CD14-positive monocyte (primary cell): Measurements from ENCODE around the gene PLEKHA7. TPM values are rescaled to one million over a fixed set of nuclear protein-coding genes. Genes with fewer than 3 reads are reported as not detected.

Experiments used
- DNase-seq, 3 donors: peaks; one replicate each; pipeline ENCODE4 v3.0.0-alpha.2; 2011 to 2022
- H2AFZ ChIP-seq: 2 replicates; pipeline ENCODE4 v1.6.0; 2012; ENCODE audit warnings: mild to moderate bottlenecking, low read depth, low read length, inconsistent platforms; ENCODE audit not compliant: insufficient read depth, poor library complexity, severe bottlenecking
- H3K27ac ChIP-seq, 2 donors: 1 replicate in 1 of 2; 2 replicates in 1 of 2; pipeline ENCODE4 v1.5.1; 2012 to 2013; ENCODE audit warnings: low read length in 2 of 2, control low read depth in 1 of 2, inconsistent platforms in 1 of 2, low read depth in 1 of 2, mild to moderate bottlenecking in 1 of 2
- H3K27me3 ChIP-seq, 2 donors: one replicate each; pipeline versions ENCODE4 v1.6.0 to v1.6.1; 2011 to 2013; ENCODE audit warnings: low read length in 2 of 2; ENCODE audit not compliant: control insufficient read depth in 2 of 2, insufficient read depth in 2 of 2
- H3K36me3 ChIP-seq, 2 donors: replicated peaks in 1 of 2; 1 replicate in 1 of 2; 2 replicates in 1 of 2; pipeline versions ENCODE4 v1.5.1 to v1.6.1; 2012 to 2013; ENCODE audit warnings: low read length in 2 of 2, control low read depth in 1 of 2, inconsistent platforms in 1 of 2, mild to moderate bottlenecking in 1 of 2; ENCODE audit not compliant: insufficient read depth in 2 of 2, control insufficient read depth in 1 of 2
- H3K4me1 ChIP-seq, 2 donors: 1 replicate in 1 of 2; 2 replicates in 1 of 2; pipeline versions ENCODE4 v1.5.1 to v1.6.1; 2012 to 2013; ENCODE audit warnings: low read length in 2 of 2, control low read depth in 1 of 2, inconsistent platforms in 1 of 2, mild to moderate bottlenecking in 1 of 2, moderate library complexity in 1 of 2; ENCODE audit not compliant: insufficient read depth in 2 of 2, control insufficient read depth in 1 of 2
- H3K4me2 ChIP-seq: replicated peaks from 2 replicates; pipeline ENCODE3; 2012; ENCODE audit warnings: low read length, moderate library complexity, mild to moderate bottlenecking; ENCODE audit not compliant: poor library complexity, severe bottlenecking; ENCODE audit errors: extremely low read depth
- H3K4me3 ChIP-seq, 3 experiments: fragments of 200-600 bp in 1 of 3; sonication (generic) in 1 of 3; replicated peaks in 1 of 3; 1 replicate in 2 of 3; 2 replicates in 1 of 3; pipeline ENCODE4 v1.5.1; 2011 to 2013; ENCODE audit warnings: low read length in 3 of 3, mild to moderate bottlenecking in 3 of 3, control low read depth in 2 of 3, low read depth in 2 of 3, inconsistent platforms in 1 of 3, moderate library complexity in 1 of 3
- H3K79me2 ChIP-seq: 2 replicates; pipeline ENCODE4 v1.6.0; 2012; ENCODE audit warnings: mild to moderate bottlenecking, control low read depth, inconsistent platforms, low read length, moderate library complexity; ENCODE audit not compliant: insufficient read depth
- H3K9ac ChIP-seq: 2 replicates; pipeline ENCODE4 v1.6.0; 2017; ENCODE audit warnings: low read length, mild to moderate bottlenecking; ENCODE audit not compliant: insufficient read depth, poor library complexity, severe bottlenecking
- H3K9me3 ChIP-seq, 2 donors: replicated peaks in 1 of 2; 1 replicate in 1 of 2; 2 replicates in 1 of 2; pipeline versions ENCODE4 v1.5.1 to v1.6.1; 2012 to 2013; ENCODE audit warnings: low read length in 2 of 2, control low read depth in 1 of 2; ENCODE audit not compliant: control insufficient read depth in 1 of 2, insufficient read depth in 1 of 2
- H4K20me1 ChIP-seq: 2 replicates; pipeline ENCODE4 v1.6.0; 2012; ENCODE audit warnings: mild to moderate bottlenecking, low read length, control low read depth, moderate library complexity; ENCODE audit not compliant: insufficient read depth
- H3K27ac Mint-ChIP-seq, 7 donors: one replicate each; pipeline ENCODE4 v1.8.0; 2020; ENCODE audit warnings: mild to moderate bottlenecking in 7 of 7, mixed read lengths in 7 of 7, moderate library complexity in 6 of 7, inconsistent platforms in 2 of 7
- H3K27me3 Mint-ChIP-seq, 3 donors: one replicate each; pipeline ENCODE4 v1.8.0; 2021 to 2022; ENCODE audit warnings: low read depth in 3 of 3, mild to moderate bottlenecking in 3 of 3, mixed read lengths in 3 of 3, moderate library complexity in 3 of 3, inconsistent platforms in 1 of 3
- H3K36me3 Mint-ChIP-seq, 2 donors: one replicate each; pipeline ENCODE4 v1.8.0; 2020; ENCODE audit warnings: mixed read lengths in 2 of 2, inconsistent platforms in 1 of 2, mild to moderate bottlenecking in 1 of 2
- H3K4me1 Mint-ChIP-seq: one replicate; pipeline ENCODE4 v1.8.0; 2020; ENCODE audit warnings: mild to moderate bottlenecking, mixed read lengths
- H3K4me3 Mint-ChIP-seq, 2 donors: one replicate each; pipeline ENCODE4 v1.8.0; 2020; ENCODE audit warnings: mild to moderate bottlenecking in 2 of 2, mixed read lengths in 2 of 2, moderate library complexity in 1 of 2
- H3K9me3 Mint-ChIP-seq, 7 donors: one replicate each; pipeline ENCODE4 v1.8.0; 2020 to 2022; ENCODE audit warnings: mixed read lengths in 7 of 7, mild to moderate bottlenecking in 6 of 7, moderate library complexity in 6 of 7, inconsistent platforms in 2 of 7
- CTCF ChIP-seq: fragments of 200-600 bp; IDR thresholded peaks from one replicate; pipeline ENCODE4 v1.8.0; 2022; ENCODE audit warnings: antibody characterized with exemption, mild to moderate bottlenecking
- WGBS: methylation state at CpG from one replicate; pipeline ENCODE4 v1.1.5; 2013; ENCODE audit warnings: missing lambda C conversion rate; ENCODE audit not compliant: insufficient coverage; 5-methylcytosine and 5-hydroxymethylcytosine counted together
- intact Hi-C, 2 donors: fragments of 100-400 bp; cut with micrococcal nuclease; formaldehyde crosslinking; loops; one replicate each; pipeline versions ENCODE4 v1.15.0 to v1.15.1; 2023
- polyA plus RNA-seq, 3 donors: library from polyadenylated mRNA; depleted of rRNA in 1 of 3; unstranded in 2 of 3; stranded (reverse) in 1 of 3; fragments of 300-500 nt in 2 of 3; fragments of >200 nt in 1 of 3; fragmentation: Illumina TruSeq in 2 of 3; gene quantifications; 1 replicate in 2 of 3; 2 replicates in 1 of 3; pipeline ENCODE4 v1.2.3, GENCODE V29; 2012 to 2021

Gene PLEKHA7
- polyA plus RNA-seq, 3 donors, result 0.05 to 0.92 (median 0.22) TPM

- Histone ChIP-seq H3K4me2 (no peak overlapping the region), H4K20me1 (no peaks in the 10 kb centered on the region), H3K9ac (no peak overlapping the region), H3K27ac (no peak overlapping the region), H3K4me3 (no peak overlapping the region), H2AFZ (no peak overlapping the region), H3K36me3 (no peaks in the 10 kb centered on the region), H3K79me2 (no peaks in the 10 kb centered on the region), H3K4me1 (peaks cover 28 to 40% of the 10 kb centered on the region in 2 donors), H3K9me3 (no peaks in the 10 kb centered on the region), H3K27me3 (no peaks in the 10 kb centered on the region)
- peaks cover 32% of the 10 kb centered on the region for H3K4me1 Mint-ChIP-seq
- H3K27me3 Mint-ChIP-seq, result no peaks in the 10 kb centered on the region
- no peaks in the 10 kb centered on the region for H3K9me3 Mint-ChIP-seq
- H3K27ac Mint-ChIP-seq, result peak overlapping the region in 1 of 7 donors; percentile 16
- no peak for DNase-seq
- TF ChIP-seq CTCF, result no peak
- intact Hi-C loops, result no loop called here
- H3K4me3 Mint-ChIP-seq, result no peak overlapping the region
- WGBS, result 75% methylated on average over 1 of the region's 3 CpGs
- no peaks in the 10 kb centered on the region for H3K36me3 Mint-ChIP-seq
Measured at GRCh38 chr11:16797776-16798175, 216.4 kb downstream of the PLEKHA7 start.

- 86% methylated on average over 2 of the region's 4 CpGs for WGBS
- Mint-ChIP-seq H3K27ac (peak overlapping the region in 4 of 7 donors; percentile 15 to 85 (median 52)), H3K4me1 (peaks cover 41% of the 10 kb centered on the region)
Measured at GRCh38 chr11:16796311-16796710, 217.9 kb downstream of the PLEKHA7 start.

More at GRCh38 chr11:16796311-16796710, 217.9 kb downstream of the PLEKHA7 start:
- Histone ChIP-seq H3K4me1 (peaks cover 37 to 55% of the 10 kb centered on the region in 2 donors), H3K4me2 (no peak overlapping the region), H3K4me3 (no peak overlapping the region), H4K20me1 (no peaks in the 10 kb centered on the region), H3K9me3 (no peaks in the 10 kb centered on the region), H3K9ac (no peak overlapping the region), H3K36me3 (no peaks in the 10 kb centered on the region), H3K27me3 (no peaks in the 10 kb centered on the region), H3K79me2 (no peaks in the 10 kb centered on the region), H2AFZ (no peak overlapping the region), H3K27ac (peak overlapping the region in 1 of 2 donors; percentile 94)
- Mint-ChIP-seq H3K9me3 (no peaks in the 10 kb centered on the region), H3K4me3 (no peak overlapping the region), H3K36me3 (no peaks in the 10 kb centered on the region), H3K27me3 (no peaks in the 10 kb centered on the region)
- TF ChIP-seq CTCF, result no peak
- intact Hi-C loops, result no loop called here
- DNase-seq, result peak in 1 of 3 donors; percentile 30
